Mesenchymal stem cell (in vitro differentiated cells and primary cell): ENCODE data around the gene IL2RA.

Experiments
- DNase-seq: peaks from one replicate; pipeline ENCODE4 v3.0.0-alpha.2; 2013
- H2AFZ ChIP-seq: one replicate; pipeline ENCODE4 v1.6.1; 2013; ENCODE audit warnings: low read depth, mild to moderate bottlenecking, control low read depth, inconsistent platforms, low read length, moderate library complexity
- H2AK5ac ChIP-seq: 2 replicates; pipeline ENCODE4 v1.6.1; 2013; ENCODE audit warnings: low read length, moderate library complexity, mild to moderate bottlenecking, inconsistent platforms; ENCODE audit not compliant: severe bottlenecking
- H2BK120ac ChIP-seq: one replicate; pipeline ENCODE4 v1.6.1; 2013; ENCODE audit warnings: low read depth, mild to moderate bottlenecking, inconsistent platforms, low read length, moderate library complexity
- H2BK12ac ChIP-seq, 2 experiments: one replicate each; pipeline ENCODE4 v1.6.1; 2013; ENCODE audit warnings: inconsistent platforms in 2 of 2, low read length in 2 of 2, mild to moderate bottlenecking in 2 of 2, moderate library complexity in 2 of 2, control low read depth in 1 of 2
- H2BK15ac ChIP-seq: one replicate; pipeline ENCODE4 v1.6.1; 2013; ENCODE audit warnings: mild to moderate bottlenecking, low read depth, inconsistent platforms; ENCODE audit not compliant: poor library complexity, severe bottlenecking
- H2BK5ac ChIP-seq: 2 replicates; pipeline ENCODE4 v1.6.1; 2013; ENCODE audit warnings: low read depth, mild to moderate bottlenecking, low read length, control low read depth, inconsistent platforms; ENCODE audit not compliant: poor library complexity, severe bottlenecking
- H3K14ac ChIP-seq, 2 experiments: one replicate each; pipeline ENCODE4 v1.6.1; 2013; ENCODE audit warnings: inconsistent platforms in 2 of 2, low read length in 2 of 2, control low read depth in 1 of 2, mild to moderate bottlenecking in 1 of 2, moderate library complexity in 1 of 2
- H3K18ac ChIP-seq, 2 experiments: one replicate each; pipeline ENCODE4 v1.6.1; 2013; ENCODE audit warnings: inconsistent platforms in 2 of 2, low read length in 2 of 2, control low read depth in 1 of 2, low read depth in 1 of 2, mild to moderate bottlenecking in 1 of 2
- H3K23ac ChIP-seq, 2 experiments: one replicate each; pipeline ENCODE4 v1.6.1; 2013; ENCODE audit warnings: inconsistent platforms in 2 of 2, low read length in 2 of 2, mild to moderate bottlenecking in 2 of 2, moderate library complexity in 2 of 2, control low read depth in 1 of 2
- H3K27ac ChIP-seq: 2 replicates; pipeline ENCODE4 v1.5.1; 2013; ENCODE audit warnings: mild to moderate bottlenecking, moderate library complexity, low read length, control low read depth, inconsistent platforms; ENCODE audit not compliant: poor library complexity, severe bottlenecking
- H3K27me3 ChIP-seq, 2 experiments: 2 replicates each; pipeline versions ENCODE4 v1.6.1 to v1.7.0; 2013; ENCODE audit warnings: low read length in 2 of 2, mild to moderate bottlenecking in 2 of 2, moderate library complexity in 2 of 2, control low read depth in 1 of 2, inconsistent platforms in 1 of 2; ENCODE audit not compliant: control insufficient read depth in 1 of 2, insufficient read depth in 1 of 2
- H3K36me3 ChIP-seq, 2 experiments: 2 replicates each; pipeline versions ENCODE4 v1.6.1 to v1.7.0; 2013; ENCODE audit warnings: low read length in 2 of 2, control low read depth in 1 of 2, inconsistent platforms in 1 of 2, low read depth in 1 of 2, mild to moderate bottlenecking in 1 of 2; ENCODE audit not compliant: insufficient read depth in 2 of 2, control insufficient read depth in 1 of 2
- H3K4ac ChIP-seq, 2 experiments: one replicate each; pipeline ENCODE4 v1.6.1; 2013; ENCODE audit warnings: inconsistent platforms in 2 of 2, low read length in 2 of 2, mild to moderate bottlenecking in 2 of 2, moderate library complexity in 2 of 2, control low read depth in 1 of 2, low read depth in 1 of 2
- H3K4me1 ChIP-seq: 2 replicates; pipeline ENCODE4 v1.6.1; 2013; ENCODE audit warnings: low read depth, low read length, control low read depth; ENCODE audit not compliant: control insufficient read depth, insufficient read depth
- H3K4me2 ChIP-seq: 2 replicates; pipeline ENCODE4 v1.6.1; 2013; ENCODE audit warnings: low read length, mild to moderate bottlenecking, inconsistent platforms; ENCODE audit not compliant: poor library complexity, severe bottlenecking
- H3K4me3 ChIP-seq, 2 experiments: 2 replicates each; pipeline versions ENCODE4 v1.5.1 to v1.7.0; 2013; ENCODE audit warnings: low read length in 2 of 2, mild to moderate bottlenecking in 2 of 2, control low read depth in 1 of 2, low read depth in 1 of 2; ENCODE audit not compliant: insufficient read depth in 1 of 2
- H3K79me1 ChIP-seq: replicated peaks from 2 replicates; pipeline ENCODE4 v1.6.1; 2013; ENCODE audit warnings: mild to moderate bottlenecking, control low read depth, low read length, inconsistent platforms; ENCODE audit not compliant: poor library complexity, severe bottlenecking
- H3K9ac ChIP-seq: 2 replicates; pipeline ENCODE4 v1.7.0; 2013; ENCODE audit warnings: mild to moderate bottlenecking, low read length, moderate library complexity
- H3K9me3 ChIP-seq: 2 replicates; pipeline ENCODE4 v1.7.0; 2013; ENCODE audit warnings: mild to moderate bottlenecking, low read length; ENCODE audit not compliant: control insufficient read depth
- H4K8ac ChIP-seq: one replicate; pipeline ENCODE4 v1.6.1; 2013; ENCODE audit warnings: inconsistent platforms, mild to moderate bottlenecking, low read length, moderate library complexity
- H4K91ac ChIP-seq: one replicate; pipeline ENCODE4 v1.6.1; 2013; ENCODE audit warnings: mild to moderate bottlenecking, low read length, inconsistent platforms
- WGBS: methylation state at CpG from one replicate; pipeline ENCODE4 v1.1.7; 2013; ENCODE audit warnings: mixed read lengths; 5-methylcytosine and 5-hydroxymethylcytosine counted together

Gene IL2RA

DNA sequence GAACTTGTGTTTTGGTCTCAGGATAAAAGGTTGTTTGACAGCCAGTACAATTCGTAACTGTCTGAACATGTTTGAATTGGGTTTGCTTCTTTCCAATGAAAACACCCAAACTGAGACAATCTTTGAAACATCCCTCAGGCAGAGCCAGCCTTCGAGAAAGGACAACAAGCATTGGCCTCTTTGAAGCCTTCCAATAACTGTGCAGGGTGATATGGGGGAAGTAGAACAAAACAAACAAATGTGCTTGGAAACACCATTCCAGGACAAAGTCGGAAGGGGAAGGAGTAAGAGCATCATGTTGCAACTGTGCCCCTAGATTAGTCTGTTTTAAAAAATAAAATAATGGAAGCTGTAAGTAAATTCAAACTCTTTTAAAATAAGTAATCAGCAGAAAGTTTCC is 39.5 kb downstream of the IL2RA start:
- Histone ChIP-seq H2BK5ac (no peak overlapping the region), H2BK120ac (no peak overlapping the region), H3K27me3 (peaks cover 10 to 17% of the 10 kb centered on the region in 2 experiments), H4K8ac (no peak overlapping the region), H3K4me3 (no peak overlapping the region), H3K9me3 (no peaks in the 10 kb centered on the region), H3K36me3 (no peaks in the 10 kb centered on the region), H3K79me1 (no peaks in the 10 kb centered on the region), H3K23ac (no peak overlapping the region), H3K4me1 (no peaks in the 10 kb centered on the region), H2BK15ac (no peak overlapping the region), H3K14ac (no peak overlapping the region), H3K9ac (no peak overlapping the region), H3K18ac (no peak overlapping the region), H2BK12ac (no peak overlapping the region), H3K4ac (no peak overlapping the region), H3K4me2 (no peak overlapping the region), H3K27ac (no peak overlapping the region), H2AFZ (no peak overlapping the region), H2AK5ac (no peak overlapping the region), H4K91ac (no peak overlapping the region)
- whole genome bisulfite sequencing = 64% methylated on average over 3 of the region's 3 CpGs
- DNase-seq = no peak

DNA sequence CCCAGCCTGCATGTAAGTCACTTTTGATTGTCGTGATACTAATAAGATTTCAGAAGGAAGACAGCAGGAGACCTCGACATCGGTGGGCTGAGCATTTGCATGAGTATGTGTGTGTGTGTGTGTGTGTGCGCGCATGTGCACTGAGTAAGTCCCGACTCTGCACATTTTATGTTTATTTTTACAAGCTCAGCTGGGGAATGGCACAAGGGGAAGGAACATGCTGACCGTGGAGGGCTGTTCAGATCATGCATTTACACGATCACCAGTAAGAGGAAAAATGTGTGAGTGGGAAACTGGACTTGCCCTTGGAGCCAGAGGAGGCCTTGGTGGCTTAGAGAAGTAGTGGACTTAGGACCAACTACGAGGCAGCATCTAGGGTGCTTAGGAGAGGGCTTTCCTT is 41.3 kb downstream of the IL2RA start:
- H3K36me3 ChIP-seq = no peaks in the 10 kb centered on the region
- H2BK12ac ChIP-seq = no peak overlapping the region
- H3K79me1 ChIP-seq = no peaks in the 10 kb centered on the region
- H3K9ac ChIP-seq = no peak overlapping the region
- peak; percentile 3 for DNase-seq
- no peak overlapping the region for H4K8ac ChIP-seq
- peaks cover 11 to 20% of the 10 kb centered on the region in 2 experiments for H3K27me3 ChIP-seq
- H2BK15ac ChIP-seq = no peak overlapping the region
- H2AFZ ChIP-seq = no peak overlapping the region
- 74% methylated on average over 8 of the region's 9 CpGs for WGBS
- no peak overlapping the region for H3K27ac ChIP-seq
- no peak overlapping the region for H2BK120ac ChIP-seq
- H3K4me3 ChIP-seq = no peak overlapping the region
- no peak overlapping the region for H3K4me2 ChIP-seq
- H3K4me1 ChIP-seq = no peaks in the 10 kb centered on the region
- no peak overlapping the region for H2AK5ac ChIP-seq
- no peaks in the 10 kb centered on the region for H3K9me3 ChIP-seq
- H3K14ac ChIP-seq = no peak overlapping the region
- no peak overlapping the region for H3K4ac ChIP-seq
- no peak overlapping the region for H2BK5ac ChIP-seq
- no peak overlapping the region for H3K23ac ChIP-seq
- H4K91ac ChIP-seq = no peak overlapping the region
- H3K18ac ChIP-seq = no peak overlapping the region

DNA sequence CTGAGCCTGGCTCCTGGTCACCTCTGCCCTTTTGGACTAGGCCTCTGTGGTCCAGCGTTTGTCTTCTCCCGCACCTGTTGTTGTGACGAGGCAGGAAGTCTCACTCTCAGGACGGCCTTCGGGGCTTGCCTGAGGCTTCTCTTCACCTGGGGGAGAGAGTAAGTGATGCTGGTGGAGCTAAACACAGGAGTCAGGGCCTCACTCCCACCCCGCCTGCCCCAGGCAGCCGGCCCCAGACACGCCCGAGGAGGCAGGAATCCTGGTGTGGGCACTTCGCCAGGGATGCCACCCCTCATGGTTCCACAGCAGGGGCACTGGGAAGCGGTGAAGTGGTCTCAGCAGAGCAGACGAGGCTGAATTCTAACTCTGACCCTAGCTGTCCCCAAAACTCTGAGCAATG is 42.4 kb downstream of the IL2RA start:
- Histone ChIP-seq H2BK12ac (no peak overlapping the region), H3K4me3 (no peak overlapping the region), H3K27ac (no peak overlapping the region), H2AFZ (no peak overlapping the region), H2BK5ac (no peak overlapping the region), H3K27me3 (peaks cover 14 to 24% of the 10 kb centered on the region in 2 experiments), H3K4me2 (no peak overlapping the region), H4K91ac (no peak overlapping the region), H3K4ac (no peak overlapping the region), H3K4me1 (no peaks in the 10 kb centered on the region), H3K9ac (no peak overlapping the region), H2BK120ac (no peak overlapping the region), H2BK15ac (no peak overlapping the region), H3K23ac (no peak overlapping the region), H3K14ac (no peak overlapping the region), H3K79me1 (no peaks in the 10 kb centered on the region), H2AK5ac (no peak overlapping the region), H3K18ac (no peak overlapping the region), H4K8ac (no peak overlapping the region), H3K9me3 (no peaks in the 10 kb centered on the region), H3K36me3 (no peaks in the 10 kb centered on the region)
- no peak for DNase-seq
- WGBS = 90% methylated on average over 12 of the region's 12 CpGs

DNA sequence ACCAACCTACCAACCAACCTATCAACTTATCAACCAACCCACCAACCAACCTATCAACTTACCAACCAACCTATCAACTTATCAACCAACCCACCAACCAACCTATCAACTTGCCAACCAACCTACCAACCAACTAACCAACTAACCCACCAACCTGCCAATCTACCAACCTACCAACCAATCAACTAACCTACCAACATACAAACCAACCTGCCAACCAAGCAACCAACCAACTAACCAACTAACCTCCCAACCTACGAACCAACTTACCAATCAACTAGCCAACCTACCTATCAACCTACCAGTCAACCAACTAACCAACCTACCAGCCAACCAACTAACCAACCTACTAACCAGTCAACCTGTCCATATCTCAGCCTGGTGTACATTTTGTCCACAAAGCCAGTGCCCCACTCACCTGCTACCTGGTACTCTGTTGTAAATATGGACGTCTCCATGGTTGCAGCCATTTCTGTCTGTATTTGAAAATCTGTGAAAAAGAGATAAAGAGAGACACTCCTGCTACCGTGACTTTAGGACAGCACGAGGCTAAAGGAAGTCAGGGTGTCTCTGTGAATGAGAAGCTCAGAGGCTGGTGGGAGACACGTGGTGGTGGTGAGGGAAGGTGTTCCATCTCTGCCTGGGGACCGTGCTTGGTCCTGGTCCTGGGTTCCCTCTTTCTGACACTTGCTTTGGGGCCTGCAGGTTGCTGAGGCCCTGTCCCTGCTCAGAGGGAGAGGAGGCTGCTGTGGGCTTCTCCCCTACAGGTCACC is 43.0 kb downstream of the IL2RA start:
- no peak for DNase-seq
- Histone ChIP-seq H3K4ac (no peak overlapping the region), H3K4me2 (no peak overlapping the region), H3K14ac (no peak overlapping the region), H2AK5ac (no peak overlapping the region), H3K4me3 (no peak overlapping the region), H4K91ac (no peak overlapping the region), H2BK12ac (no peak overlapping the region), H3K27ac (no peak overlapping the region), H3K9ac (no peak overlapping the region), H4K8ac (no peak overlapping the region), H3K36me3 (no peaks in the 10 kb centered on the region), H3K4me1 (no peaks in the 10 kb centered on the region), H2BK15ac (no peak overlapping the region), H2BK5ac (no peak overlapping the region), H3K79me1 (no peaks in the 10 kb centered on the region), H2BK120ac (no peak overlapping the region), H3K18ac (no peak overlapping the region), H2AFZ (no peak overlapping the region), H3K23ac (no peak overlapping the region), H3K9me3 (no peaks in the 10 kb centered on the region), H3K27me3 (peaks cover 14 to 20% of the 10 kb centered on the region in 2 experiments)
- 81% methylated on average over 6 of the region's 6 CpGs for WGBS
